B cell (primary cell): ENCODE measurements around the gene ANKRD23. TPM values are rescaled to one million over a fixed set of nuclear protein-coding genes. Genes with fewer than 3 reads are reported as not detected.

Experiments
- ATAC-seq: fragments of 200-7000 bp; cut with Tn5 transposase; one replicate; pipeline ENCODE4 v1.10.0; 2021; ENCODE audit warnings: low read depth, mild to moderate bottlenecking, moderate number of reproducible peaks, moderate library complexity
- CTCF ChIA-PET: fragments of 350-600 bp; sonication (Branson Sonifier 250); formaldehyde crosslinking; loops from one replicate; lab custom pipeline; 2021; ENCODE audit warnings: antibody characterized with exemption, inconsistent platforms; lab: Charles Lee
- POLR2A ChIA-PET: fragments of 350-600 bp; sonication (Branson Sonifier 250); formaldehyde crosslinking; loops from one replicate; lab custom pipeline; 2021; ENCODE audit warnings: antibody characterized with exemption; lab: Charles Lee
- DNase-seq: peaks from one replicate; pipeline ENCODE4 v3.0.0; 2013
- H2AFZ ChIP-seq: 2 replicates; pipeline ENCODE4 v1.6.1; 2012; ENCODE audit warnings: mild to moderate bottlenecking, low read depth, low read length; ENCODE audit not compliant: insufficient read depth, poor library complexity, severe bottlenecking
- H3K27ac ChIP-seq, 2 donors: 1 replicate in 1 of 2; 2 replicates in 1 of 2; pipeline ENCODE4 v1.5.1; 2012 to 2013; ENCODE audit warnings: low read length in 2 of 2, mild to moderate bottlenecking in 2 of 2, moderate library complexity in 1 of 2
- H3K27me3 ChIP-seq, 4 experiments: fragments of 200-600 bp in 1 of 4; sonication (generic) in 1 of 4; replicated peaks in 1 of 4; 1 replicate in 2 of 4; 2 replicates in 2 of 4; pipeline versions ENCODE4 v1.6.1 to v1.7.0; 2013 to 2016; ENCODE audit warnings: low read length in 3 of 4, mild to moderate bottlenecking in 2 of 4, mixed read lengths in 1 of 4, moderate library complexity in 1 of 4; ENCODE audit not compliant: insufficient read depth in 4 of 4, control insufficient read depth in 3 of 4; ENCODE audit errors: control extremely low read depth in 1 of 4
- H3K36me3 ChIP-seq, 2 experiments: replicated peaks in 1 of 2; 1 replicate in 1 of 2; 2 replicates in 1 of 2; pipeline versions ENCODE4 v1.6.1 to v1.7.1; 2013; ENCODE audit warnings: low read length in 1 of 2; ENCODE audit not compliant: insufficient read depth in 2 of 2, control insufficient read depth in 1 of 2; ENCODE audit errors: control extremely low read depth in 1 of 2, extremely low read depth in 1 of 2
- H3K4me1 ChIP-seq, 2 donors: fragments of 200-600 bp in 1 of 2; sonication (generic) in 1 of 2; 1 replicate in 1 of 2; 2 replicates in 1 of 2; pipeline versions ENCODE4 v1.5.1 to v1.6.1; 2013 to 2017; ENCODE audit warnings: low read length in 2 of 2; ENCODE audit not compliant: control insufficient read depth in 2 of 2, insufficient read depth in 2 of 2
- H3K4me2 ChIP-seq: replicated peaks from 2 replicates; pipeline ENCODE3; 2012; ENCODE audit warnings: mild to moderate bottlenecking, low read depth, low read length; ENCODE audit not compliant: poor library complexity, severe bottlenecking
- H3K4me3 ChIP-seq, 5 experiments: fragments of 200-600 bp in 1 of 5; sonication (generic) in 1 of 5; 1 replicate in 3 of 5; 2 replicates in 2 of 5; pipeline versions ENCODE4 v1.5.1 to v1.7.0; 2011 to 2016; ENCODE audit warnings: low read length in 4 of 5, mild to moderate bottlenecking in 4 of 5, low read depth in 2 of 5, control low read depth in 1 of 5, moderate library complexity in 1 of 5; ENCODE audit not compliant: insufficient read depth in 1 of 5; ENCODE audit errors: control extremely low read depth in 1 of 5, extremely low read depth in 1 of 5
- H3K79me2 ChIP-seq: fragments of 200-600 bp; sonication (generic); one replicate; pipeline ENCODE4 v1.6.0; 2016; ENCODE audit warnings: low read length; ENCODE audit not compliant: control insufficient read depth, insufficient read depth
- H3K9ac ChIP-seq: fragments of 200-600 bp; sonication (generic); 2 replicates; pipeline ENCODE4 v1.6.1; 2017; ENCODE audit warnings: mild to moderate bottlenecking, low read length, moderate library complexity
- H3K9me3 ChIP-seq, 3 donors: one replicate each; pipeline versions ENCODE4 v1.6.1 to v1.7.1; 2013; ENCODE audit warnings: low read length in 2 of 3; ENCODE audit not compliant: control insufficient read depth in 2 of 3, insufficient read depth in 1 of 3; ENCODE audit errors: control extremely low read depth in 1 of 3
- H4K20me1 ChIP-seq: 2 replicates; pipeline ENCODE4 v1.6.0; 2012; ENCODE audit warnings: mild to moderate bottlenecking, low read length; ENCODE audit not compliant: insufficient read depth, control insufficient read depth, poor library complexity, severe bottlenecking
- H3K27ac Mint-ChIP-seq: one replicate; pipeline ENCODE4 v1.8.0; 2021; ENCODE audit warnings: mixed read lengths
- H3K27me3 Mint-ChIP-seq: one replicate; pipeline ENCODE4 v1.8.0; 2021; ENCODE audit warnings: mixed read lengths
- H3K4me1 Mint-ChIP-seq: one replicate; pipeline ENCODE4 v1.8.0; 2021; ENCODE audit warnings: mixed read lengths
- H3K4me3 Mint-ChIP-seq: one replicate; pipeline ENCODE4 v1.8.0; 2021; ENCODE audit warnings: mixed read lengths
- H3K9me3 Mint-ChIP-seq: one replicate; pipeline ENCODE4 v1.8.0; 2022; ENCODE audit warnings: mixed read lengths; ENCODE audit not compliant: insufficient read depth
- CTCF ChIP-seq: fragments of 200-600 bp; IDR thresholded peaks from one replicate; pipeline ENCODE4 v1.8.0; 2022; ENCODE audit warnings: antibody characterized with exemption, mild to moderate bottlenecking
- EZH2 ChIP-seq: IDR thresholded peaks from 2 replicates; pipeline ENCODE4 v1.6.1; 2012; ENCODE audit warnings: borderline replicate concordance, low read depth, mild to moderate bottlenecking, moderate library complexity, low read length; ENCODE audit not compliant: insufficient read depth, poor library complexity, severe bottlenecking
- WGBS: methylation state at CpG from one replicate; pipeline ENCODE4 v1.1.5; 2013; ENCODE audit warnings: missing lambda C conversion rate; ENCODE audit not compliant: insufficient coverage; 5-methylcytosine and 5-hydroxymethylcytosine counted together
- intact Hi-C: fragments of 100-400 bp; cut with micrococcal nuclease; formaldehyde crosslinking; loops from one replicate; pipeline ENCODE4 v1.10.0; 2022
- polyA plus RNA-seq: library from polyadenylated mRNA; depleted of rRNA; stranded (reverse); fragments of >200 nt; gene quantifications from 2 replicates; pipeline ENCODE4 v1.2.3, GENCODE V29; 2012
- total RNA-seq, 2 donors: library from RNA; stranded (reverse); fragments of 120-200 nt in 1 of 2; gene quantifications; 1 replicate in 1 of 2; 2 replicates in 1 of 2; pipeline versions ENCODE4 v1.2.3 to v1.2.4, GENCODE V29; 2013 to 2022

ANKRD23 gene
- total and polyA plus RNA-seq, 2 donors (not counting 1 experiment from before 2014, with no cell fraction given) = 8.8 to 11.3 TPM

DNA sequence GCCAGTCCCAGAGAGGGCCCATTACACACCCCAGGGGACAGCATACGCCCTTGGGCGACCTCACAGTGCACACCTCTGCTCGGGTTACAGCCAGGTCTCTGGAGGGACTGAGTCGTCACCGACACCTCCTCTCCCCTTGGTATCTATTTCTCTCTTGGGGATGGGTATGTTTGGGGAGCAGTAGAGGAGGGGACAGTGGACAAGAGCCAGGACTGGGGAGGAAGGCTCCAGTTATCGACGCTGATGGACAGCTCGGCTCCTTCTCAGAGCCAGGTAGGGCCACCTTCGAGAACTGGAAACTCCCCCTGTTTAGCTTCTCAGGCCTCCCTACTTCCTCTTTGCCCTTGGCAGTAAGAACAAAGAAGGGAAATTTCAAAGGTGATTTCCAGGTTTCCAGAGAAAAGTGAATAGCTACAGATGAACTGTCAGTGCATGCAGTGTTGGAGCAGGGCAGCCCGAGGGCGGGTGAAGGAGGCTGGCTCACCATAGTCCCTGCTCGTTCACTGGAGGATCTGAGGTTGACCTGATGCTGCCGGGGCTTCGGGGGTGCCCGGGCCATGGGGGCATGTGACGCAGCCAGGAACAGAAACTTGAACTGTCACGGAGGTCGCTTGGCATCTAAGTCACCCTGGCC, 30.5 kb upstream of the ANKRD23 start:
- Histone ChIP-seq H3K4me2 (peak overlapping the region; percentile 68), H3K36me3 (no peaks in the 10 kb centered on the region)
- H3K4me1 Mint-ChIP-seq = peaks cover 25% of the 10 kb centered on the region

More for the DNA sequence above, 30.5 kb upstream of the ANKRD23 start:
- H2AFZ ChIP-seq = peak overlapping the region; percentile 41
- no peaks in the 10 kb centered on the region for H3K79me2 ChIP-seq
- H4K20me1 ChIP-seq = no peaks in the 10 kb centered on the region
- peak overlapping the region in 3 of 5 experiments; percentile 8 to 22 (median 18) for H3K4me3 ChIP-seq
- H3K9me3 ChIP-seq = no peaks in the 10 kb centered on the region
- CTCF ChIA-PET = interaction anchor here (0.6 to 2.8 kb wide), 4 partner anchors 13 to 238 kb away, joined by 3 to 17 read pairs (median 4); partner anchors contain the start of gene ANKRD39
- H3K4me1 ChIP-seq = peaks cover 24 to 29% of the 10 kb centered on the region in 2 donors
- POLR2A ChIA-PET = interaction anchor here (0.9 kb wide), 1 partner anchor 16 kb away, joined by 3 read pairs; the partner anchor contains the start of gene ANKRD39
- 33% methylated on average over 11 of the region's 18 CpGs for WGBS
- Mint-ChIP-seq H3K9me3 (no peaks in the 10 kb centered on the region), H3K27ac (peak overlapping the region; percentile 51), H3K27me3 (peaks cover 8% of the 10 kb centered on the region), H3K4me3 (peak overlapping the region; percentile 69)
- peaks cover 0 to 18% (median 6%) of the 10 kb centered on the region in 4 experiments for H3K27me3 ChIP-seq
- peak overlapping the region; percentile 36 for H3K9ac ChIP-seq
- H3K27ac ChIP-seq = peak overlapping the region in 1 of 2 donors; percentile 50
- peak; percentile 84 for DNase-seq
- ATAC-seq = peak; percentile 63
- intact Hi-C loops = loop anchor here (5.0 kb wide), 1 partner anchor 68 kb away; no protein-coding TSS in a partner anchor
- TF ChIP-seq CTCF (no peak), EZH2 (no peak)
